Measurements from ENCODE around the gene CLEC4C. TPM values are rescaled to one million over a fixed set of nuclear protein-coding genes. Genes with fewer than 3 reads are reported as not detected.

The CLEC4C gene
- total RNA-seq, 1 experiment from 2014 or later = not detected

GRCh38 chr12:7711133-7711532 is 36.0 kb downstream of the CLEC4C start, which contains the start of gene DPPA3:
Gene DPPA3 (plus strand): TSS chr12:7711433. CDS start chr12:7711571, 138 bp downstream.
- intact Hi-C loops (cut with micrococcal nuclease; ENCODE audit: unreplicated experiment) (no loop called here), in situ Hi-C loops (cut with HindIII; ENCODE audit: low pct_unique_long_range_greater_than_20kb, low sequenced_read_pairs) (no loop called here)
- Histone ChIP-seq H3K4me3 (ENCODE audit: low read depth in 2 of 2, low read length in 2 of 2) (no peak within 1 kb of the TSS), H3K27ac (ENCODE audit: low read length) (no peak within 1 kb of the TSS), H3K4me1 (ENCODE audit: control insufficient read depth, insufficient read depth, low read length) (no peaks in the 10 kb centered on the region), H3K27me3 (ENCODE audit: control insufficient read depth, insufficient read depth, low read length) (no peaks in the 10 kb centered on the region), H3K9me3 (ENCODE audit: control insufficient read depth, insufficient read depth, low read depth, low read length) (no peaks in the 10 kb centered on the region), H3K36me3 (ENCODE audit: control insufficient read depth, insufficient read depth, low read length) (no peaks in the 10 kb centered on the region)
- DNase-seq (ENCODE audit: low read depth, low spot score) = no peak
- ChIA-PET CTCF (no interaction called here), POLR2A (no interaction called here)
- BruUV-seq (replicated peaks) = no TSS peak
- ATAC-seq = no peak
- TF ChIP-seq POLR2AphosphoS5 (IDR thresholded peaks at IDR 0.05; ENCODE audit: low read depth, low read length) (no peak), CTCF (IDR thresholded peaks at IDR 0.05) (no peak), SIN3A (IDR thresholded peaks at IDR 0.05; ENCODE audit: borderline replicate concordance, insufficient read depth, low read depth, low read length) (no peak), REST (IDR thresholded peaks at IDR 0.05; ENCODE audit: insufficient read depth in 1 of 2, low read depth in 2 of 2, low read length in 1 of 2) (no peak), TCF7L2 (IDR thresholded peaks at IDR 0.05; ENCODE audit: low read depth, low read length) (no peak)

- no peak for DNase-seq (ENCODE audit: low read depth, low spot score)
- no peaks in the 10 kb centered on the region for H3K36me3 ChIP-seq (ENCODE audit: control insufficient read depth, insufficient read depth, low read length)
- TF ChIP-seq REST (IDR thresholded peaks at IDR 0.05; ENCODE audit: insufficient read depth in 1 of 2, low read depth in 2 of 2, low read length in 1 of 2) (no peak), SIN3A (IDR thresholded peaks at IDR 0.05; ENCODE audit: borderline replicate concordance, insufficient read depth, low read depth, low read length) (no peak), POLR2AphosphoS5 (IDR thresholded peaks at IDR 0.05; ENCODE audit: low read depth, low read length) (no peak), TCF7L2 (IDR thresholded peaks at IDR 0.05; ENCODE audit: low read depth, low read length) (no peak), CTCF (IDR thresholded peaks at IDR 0.05) (no peak)
- ChIA-PET POLR2A (no interaction called here), CTCF (no interaction called here)
- no peaks in the 10 kb centered on the region for H3K9me3 ChIP-seq (ENCODE audit: control insufficient read depth, insufficient read depth, low read depth, low read length)
- no TSS peak for BruUV-seq (replicated peaks)
- no peaks in the 10 kb centered on the region for H3K4me1 ChIP-seq (ENCODE audit: control insufficient read depth, insufficient read depth, low read length)
- intact Hi-C loops (cut with micrococcal nuclease; ENCODE audit: unreplicated experiment) = no loop called here
- no peak for ATAC-seq
- H3K27me3 ChIP-seq (ENCODE audit: control insufficient read depth, insufficient read depth, low read length) = no peaks in the 10 kb centered on the region
- H3K4me3 ChIP-seq (ENCODE audit: low read depth in 2 of 2, low read length in 2 of 2) = no peak overlapping the region
- in situ Hi-C loops (cut with HindIII; ENCODE audit: low pct_unique_long_range_greater_than_20kb, low sequenced_read_pairs) = no loop called here
- no peak overlapping the region for H3K27ac ChIP-seq (ENCODE audit: low read length)
Measured at GRCh38 chr12:7709969-7710675, 37.1 kb downstream of the CLEC4C start.
